ENCODE data around the gene SPATA31C1. TPM values are rescaled to one million over a fixed set of nuclear protein-coding genes. Genes with fewer than 3 reads are reported as not detected.
"Not testable (repeated sequence)": the region's sequence is repeated elsewhere in the genome, so short reads cannot be mapped to it uniquely, and the experiment has no call there.

SPATA31C1 gene
- total RNA-seq, 1 experiment from 2014 or later, result not detected

DNA sequence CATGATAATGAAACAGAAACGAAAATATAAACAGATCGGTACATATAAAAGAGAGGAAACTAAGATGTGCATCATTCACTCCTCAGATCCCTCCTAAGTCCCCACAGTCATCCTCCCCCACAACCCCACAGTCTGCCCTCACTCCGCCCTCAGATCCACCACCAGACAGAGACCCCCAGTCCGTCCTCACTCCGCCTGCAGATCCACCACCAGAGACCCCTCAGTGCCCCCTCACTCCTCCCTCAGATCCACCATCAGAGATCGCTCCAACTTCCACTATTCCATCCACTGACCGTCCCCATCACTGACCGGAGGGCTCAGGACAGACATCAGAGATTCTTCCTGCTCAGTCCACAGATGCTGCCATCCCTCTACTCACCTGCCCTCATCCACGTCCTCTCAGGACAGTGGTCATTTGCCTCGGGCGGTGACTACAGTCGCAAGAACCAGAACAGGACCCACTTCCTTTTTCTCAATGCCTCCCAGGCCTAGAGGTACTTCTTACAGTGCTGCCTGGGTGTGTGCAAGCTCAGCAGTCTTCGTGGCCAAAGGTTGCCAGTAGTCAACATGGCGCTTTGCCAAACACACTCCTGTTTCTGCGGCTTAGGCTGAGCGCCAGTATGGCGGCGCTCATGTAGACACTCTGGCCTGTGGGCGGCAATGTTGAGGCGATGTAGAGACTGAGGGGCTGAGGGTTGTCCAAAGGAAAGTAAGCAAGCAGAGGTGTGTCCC, 8.3 kb upstream of the SPATA31C1 start:
- H3K9me3 ChIP-seq, result no peaks in the 10 kb centered on the region
- no peak overlapping the region for H3K4me3 ChIP-seq
- DNase-seq, result peak; percentile 55
- no peaks in the 10 kb centered on the region for H3K36me3 ChIP-seq
- H3K27me3 ChIP-seq, result no peaks in the 10 kb centered on the region

DNA sequence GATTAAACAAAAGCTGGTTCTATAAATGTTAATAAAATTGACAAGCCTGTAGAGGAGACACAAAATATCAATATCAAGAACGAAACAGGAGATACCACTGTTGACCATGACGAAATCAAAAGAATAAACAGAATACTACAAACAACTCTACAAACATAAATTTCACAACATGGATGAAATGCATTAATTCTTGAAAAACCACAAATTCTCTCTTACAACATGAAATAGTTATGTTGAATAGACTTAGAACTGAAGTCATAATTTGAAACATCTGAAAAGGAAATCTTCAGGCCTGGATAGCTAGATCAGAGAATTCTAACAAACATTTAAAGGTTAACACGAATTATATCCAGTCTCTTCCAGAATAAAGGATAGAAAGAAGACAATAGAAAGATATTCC, 6.9 kb upstream of the SPATA31C1 start:
- H3K27me3 ChIP-seq, result no peaks in the 10 kb centered on the region
- no peak overlapping the region for H3K4me3 ChIP-seq
- H3K36me3 ChIP-seq, result no peaks in the 10 kb centered on the region
- no peaks in the 10 kb centered on the region for H3K9me3 ChIP-seq
- no peak for DNase-seq

DNA sequence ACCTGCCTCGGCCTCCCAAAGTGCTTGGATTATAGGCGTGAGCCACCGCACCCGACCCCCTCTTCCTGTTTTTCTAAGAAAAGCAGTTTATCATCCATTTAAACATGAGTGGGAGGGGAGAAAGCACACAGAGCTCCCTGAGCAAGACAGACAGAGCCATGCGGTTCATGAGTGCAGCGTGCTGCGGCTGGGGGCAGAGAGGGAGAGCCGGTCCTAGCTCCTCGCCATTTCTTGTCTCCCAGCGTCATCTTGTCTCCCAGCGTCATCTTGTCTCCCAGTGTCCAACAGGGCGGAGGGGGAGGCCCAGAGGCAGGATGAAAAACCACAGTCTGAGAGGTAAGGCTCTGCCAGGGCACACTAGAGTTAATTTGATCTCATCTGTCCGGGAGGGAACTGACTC, 1.3 kb downstream of the SPATA31C1 start:
- not testable (repeated sequence) for H3K36me3 ChIP-seq, DNase-seq, H3K4me3 ChIP-seq, H3K27me3 ChIP-seq, H3K9me3 ChIP-seq

DNA sequence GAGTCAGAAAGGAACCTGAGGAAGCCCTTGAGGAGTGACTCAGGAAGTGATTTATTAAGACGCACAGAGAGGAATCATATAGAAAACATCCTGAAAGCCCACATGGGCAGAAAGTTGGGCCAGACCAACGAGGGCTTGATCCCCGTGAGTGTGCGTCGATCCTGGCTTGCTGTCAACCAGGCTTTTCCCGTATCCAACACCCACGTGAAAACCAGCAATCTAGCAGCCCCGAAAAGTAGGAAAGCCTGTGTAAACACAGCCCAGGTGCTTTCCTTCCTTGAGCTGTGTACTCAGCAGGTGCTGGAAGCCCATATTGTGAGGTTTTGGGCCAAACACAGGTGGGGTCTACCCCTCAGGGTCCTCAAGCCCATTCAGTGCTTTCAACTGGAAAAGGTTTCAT, 3.8 kb downstream of the SPATA31C1 start:
- not testable (repeated sequence) for DNase-seq

DNA sequence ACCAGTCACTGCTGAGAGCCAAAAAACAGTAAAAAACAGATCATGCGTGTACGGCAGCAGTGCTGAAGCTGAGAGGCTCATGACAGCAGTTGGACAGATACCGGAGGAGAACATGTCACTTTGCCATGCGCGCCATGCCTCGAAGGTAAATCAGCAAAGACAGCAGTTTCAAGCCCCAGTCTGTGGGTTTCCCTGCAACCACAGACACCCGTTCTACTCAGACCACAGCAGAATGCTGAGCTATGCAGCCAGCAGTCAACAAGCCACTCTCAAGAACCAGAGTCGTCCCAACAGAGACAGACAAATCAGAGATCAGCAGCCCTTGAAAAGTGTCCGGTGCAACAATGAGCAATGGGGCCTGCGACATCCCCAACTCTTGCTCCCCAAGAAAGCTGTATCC, 5.2 kb downstream of the SPATA31C1 start:
- H3K27me3 ChIP-seq, DNase-seq, H3K9me3 ChIP-seq, H3K4me3 ChIP-seq, H3K36me3 ChIP-seq: not testable (repeated sequence)

More for the DNA sequence above, 3.8 kb downstream of the SPATA31C1 start:
- H3K9me3 ChIP-seq, H3K27me3 ChIP-seq, H3K36me3 ChIP-seq, H3K4me3 ChIP-seq: not testable (repeated sequence)

DNA sequence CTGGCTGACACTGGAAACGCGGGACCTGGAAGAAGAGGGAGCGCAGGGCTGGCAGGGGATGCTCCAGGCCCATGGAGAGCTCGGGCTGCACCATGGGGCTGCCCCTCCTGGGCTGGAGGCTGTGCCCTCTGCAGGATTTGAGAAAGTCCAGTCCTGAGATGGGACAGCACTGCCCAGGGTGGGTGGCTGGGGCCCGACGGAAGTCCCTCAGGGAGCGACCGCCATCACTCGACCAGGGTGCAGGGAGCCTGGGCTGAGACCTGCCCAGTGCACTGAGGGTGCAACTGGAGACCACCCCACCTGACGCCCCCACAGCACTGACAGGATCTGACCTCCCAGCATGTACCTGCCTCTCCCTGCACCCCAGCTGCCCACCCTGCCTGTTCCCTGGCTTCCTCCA, 7.1 kb downstream of the SPATA31C1 start:
- H3K9me3 ChIP-seq, H3K27me3 ChIP-seq, DNase-seq, H3K36me3 ChIP-seq, H3K4me3 ChIP-seq: not testable (repeated sequence)

DNA sequence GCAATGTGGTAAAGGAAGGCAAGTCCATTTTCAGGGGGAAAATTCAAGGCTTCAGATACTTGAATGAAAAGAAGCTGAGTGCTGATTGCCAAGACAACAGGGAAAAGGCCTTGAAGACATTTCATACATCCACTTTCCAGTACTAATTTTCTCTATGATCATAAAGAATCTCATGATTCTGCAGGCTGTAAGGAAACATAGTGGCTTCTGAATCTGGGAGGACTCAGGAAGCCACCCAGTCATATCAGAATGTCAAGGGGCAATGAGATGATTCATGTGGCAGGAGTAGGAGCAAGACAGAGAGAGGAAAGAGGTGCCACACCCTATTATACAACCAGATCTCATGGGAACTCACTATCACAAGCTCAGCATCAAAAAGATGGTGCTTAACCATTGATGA, 11.4 kb downstream of the SPATA31C1 start:
- not testable (repeated sequence) for H3K36me3 ChIP-seq, DNase-seq, H3K9me3 ChIP-seq, H3K27me3 ChIP-seq, H3K4me3 ChIP-seq

DNA sequence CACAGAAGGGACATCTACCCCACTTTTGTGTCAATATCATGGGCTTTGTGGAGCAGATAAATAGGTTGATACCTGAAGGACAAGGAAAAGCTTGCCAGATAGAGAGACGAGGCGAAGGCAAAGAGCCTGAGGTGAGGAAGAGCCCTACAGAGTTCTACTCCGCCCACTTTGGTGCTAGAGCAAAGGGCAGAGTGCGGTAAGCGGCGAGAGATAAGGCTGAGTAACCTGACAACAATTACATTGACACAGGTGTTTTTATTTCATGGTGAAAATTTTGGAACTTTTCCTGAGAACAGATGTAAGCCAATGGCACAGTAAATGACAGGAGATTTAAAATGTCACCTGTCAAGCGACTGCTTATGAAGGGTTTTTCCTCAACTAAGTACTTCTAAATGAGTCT, 16.7 kb downstream of the SPATA31C1 start:
- DNase-seq, H3K27me3 ChIP-seq, H3K4me3 ChIP-seq, H3K36me3 ChIP-seq, H3K9me3 ChIP-seq: not testable (repeated sequence)

DNA sequence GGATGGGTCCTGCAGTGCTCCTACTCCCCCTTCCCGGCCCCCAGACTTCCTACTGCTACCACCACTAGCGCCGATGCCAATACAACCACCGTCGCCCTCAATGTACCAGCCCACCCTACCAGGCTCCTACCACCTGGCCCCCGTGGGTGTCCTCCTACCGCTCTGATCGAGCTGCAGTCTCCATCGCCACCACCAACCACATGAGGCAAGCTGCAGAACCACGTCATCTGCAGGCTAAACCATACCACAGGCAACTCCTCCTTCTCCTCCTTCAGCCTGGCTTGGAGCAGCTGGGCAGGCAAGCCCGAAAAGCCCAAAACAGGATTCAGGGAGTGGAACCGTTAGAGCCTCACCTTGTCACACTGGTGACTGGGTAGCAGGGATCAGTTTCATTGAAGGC, 19.6 kb downstream of the SPATA31C1 start:
- not testable (repeated sequence) for H3K9me3 ChIP-seq, DNase-seq, H3K36me3 ChIP-seq, H3K27me3 ChIP-seq, H3K4me3 ChIP-seq

DNA sequence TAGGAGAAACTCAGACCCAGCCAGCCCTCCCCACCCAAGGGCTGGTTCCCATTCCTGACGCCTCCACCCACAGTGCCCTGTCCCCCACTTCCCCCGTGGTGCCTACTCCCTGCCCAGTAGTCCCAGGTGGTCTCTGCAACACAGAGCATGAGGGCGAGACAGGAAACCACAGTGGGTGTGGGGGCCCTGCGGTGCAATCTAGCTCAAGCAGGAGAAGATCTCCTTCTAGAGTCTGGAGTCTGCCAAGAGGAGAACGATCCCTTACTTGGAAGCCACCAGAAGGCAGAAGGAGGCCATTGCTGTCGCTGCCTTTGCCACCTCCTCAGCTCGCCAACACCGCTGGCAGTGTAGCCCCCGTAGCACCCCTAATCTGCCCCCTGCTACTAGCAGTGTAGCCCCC, 20.2 kb downstream of the SPATA31C1 start:
- not testable (repeated sequence) for H3K4me3 ChIP-seq, H3K9me3 ChIP-seq, H3K27me3 ChIP-seq, H3K36me3 ChIP-seq, DNase-seq

DNA sequence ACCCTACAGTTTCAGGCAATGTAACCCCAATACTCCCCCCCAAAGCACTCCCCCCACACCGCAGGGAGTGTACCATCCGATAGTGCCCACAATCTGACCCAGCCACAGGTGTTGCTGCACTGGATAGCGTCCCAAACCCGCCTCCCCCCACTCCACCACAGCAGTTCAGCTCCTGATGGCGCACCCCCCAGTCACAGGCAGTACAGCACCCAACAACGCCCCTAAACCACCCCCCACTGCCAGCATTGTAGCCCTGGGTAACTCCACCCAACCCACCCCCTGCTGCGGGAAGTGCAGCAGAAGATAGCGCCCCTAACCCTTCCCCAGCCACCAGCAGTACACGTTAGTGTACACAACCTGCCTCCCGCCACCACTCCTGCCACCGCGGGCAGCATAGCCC, 20.6 kb downstream of the SPATA31C1 start:
- H3K36me3 ChIP-seq, H3K9me3 ChIP-seq, H3K4me3 ChIP-seq, DNase-seq, H3K27me3 ChIP-seq: not testable (repeated sequence)

DNA sequence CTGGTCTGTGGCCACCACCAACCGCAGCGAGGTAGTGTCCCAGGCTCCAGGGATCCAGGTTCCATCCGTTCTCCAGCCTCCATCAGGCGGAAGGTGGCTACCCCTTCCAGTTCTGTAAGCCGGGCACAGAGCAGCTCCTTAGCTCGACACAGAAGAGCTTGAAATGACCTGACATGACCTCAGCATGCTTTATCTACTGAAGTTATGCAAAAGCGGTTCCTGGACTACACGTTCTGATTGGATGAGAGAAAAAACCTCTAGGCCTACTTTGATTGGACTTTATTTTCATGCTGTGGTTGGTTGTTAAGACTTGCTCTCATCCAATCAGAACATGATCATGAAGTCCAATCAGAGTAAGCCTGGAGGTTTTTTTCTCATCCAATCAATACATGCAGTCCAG, 21.3 kb downstream of the SPATA31C1 start:
- not testable (repeated sequence) for H3K27me3 ChIP-seq, H3K36me3 ChIP-seq, DNase-seq, H3K4me3 ChIP-seq, H3K9me3 ChIP-seq

DNA sequence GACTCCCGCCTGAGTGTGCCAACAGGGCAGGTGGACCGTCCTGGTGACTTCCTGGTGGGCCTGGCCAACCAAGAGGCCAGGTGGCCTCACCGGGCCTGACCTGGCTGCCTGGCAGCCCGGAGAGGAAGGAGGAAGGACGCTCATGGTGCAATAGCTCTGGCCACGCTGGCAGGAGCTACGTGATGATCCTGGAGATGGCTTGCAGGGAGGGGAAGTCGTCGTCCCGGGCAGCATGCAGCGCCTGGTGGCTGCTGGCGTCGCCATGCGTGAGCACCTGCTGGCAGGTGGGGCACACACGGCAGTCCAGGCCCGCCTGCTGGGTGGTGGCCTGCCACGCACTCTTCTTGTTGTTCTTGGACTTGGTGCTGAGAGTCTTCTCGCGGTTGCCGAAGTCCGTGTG, 26.3 kb downstream of the SPATA31C1 start:
- H3K4me3 ChIP-seq, result no peak overlapping the region
- H3K9me3 ChIP-seq, result no peaks in the 10 kb centered on the region
- DNase-seq, result no peak
- H3K27me3 ChIP-seq, result no peaks in the 10 kb centered on the region
- H3K36me3 ChIP-seq, result no peaks in the 10 kb centered on the region

DNA sequence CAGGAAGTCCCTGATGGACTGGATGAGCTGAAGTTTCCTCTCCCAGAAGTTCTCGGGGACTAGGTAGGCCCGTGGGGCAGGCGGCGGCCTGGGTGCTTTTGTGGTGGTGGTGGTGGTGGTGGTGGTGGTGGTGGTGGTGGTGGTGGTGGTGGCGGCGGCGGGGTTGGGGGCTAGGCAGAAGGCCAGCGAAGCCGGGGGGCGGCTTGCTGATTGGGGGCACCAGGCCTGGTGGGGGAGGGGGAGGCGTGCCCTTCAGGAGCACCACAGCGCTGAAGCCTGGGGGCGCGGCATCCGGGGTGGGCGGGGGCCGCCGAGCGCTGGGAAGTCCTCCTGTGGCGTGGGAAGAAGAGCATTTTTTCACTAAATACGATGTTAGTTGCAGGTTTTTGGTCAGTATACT, 26.9 kb downstream of the SPATA31C1 start:
- DNase-seq, result no peak
- Histone ChIP-seq H3K27me3 (no peaks in the 10 kb centered on the region), H3K4me3 (no peak overlapping the region), H3K36me3 (no peaks in the 10 kb centered on the region), H3K9me3 (no peaks in the 10 kb centered on the region)

DNA sequence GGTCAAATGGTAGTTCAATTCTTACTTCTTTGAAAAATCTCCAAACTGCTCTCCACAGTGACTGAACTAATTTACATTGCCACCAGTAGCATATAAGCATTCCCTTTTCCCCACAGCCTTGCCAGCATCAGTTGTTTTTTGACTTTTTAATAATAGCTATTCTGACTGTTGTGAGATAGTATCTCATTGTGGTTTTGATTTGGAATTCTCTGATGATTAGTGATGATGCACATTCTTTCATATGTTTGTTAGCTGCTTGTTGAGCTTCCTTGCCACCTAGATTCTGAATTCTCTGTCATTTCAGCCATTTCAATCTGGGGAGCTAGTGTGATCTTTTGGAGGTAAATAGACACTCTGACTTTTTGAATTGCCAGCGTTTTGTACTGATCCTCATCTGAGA, 32.5 kb downstream of the SPATA31C1 start:
- Histone ChIP-seq H3K27me3 (no peaks in the 10 kb centered on the region), H3K4me3 (no peak overlapping the region), H3K36me3 (no peaks in the 10 kb centered on the region), H3K9me3 (peaks cover 4% of the 10 kb centered on the region; the same call in 1 of the 2 replicates)
- DNase-seq, result no peak

DNA sequence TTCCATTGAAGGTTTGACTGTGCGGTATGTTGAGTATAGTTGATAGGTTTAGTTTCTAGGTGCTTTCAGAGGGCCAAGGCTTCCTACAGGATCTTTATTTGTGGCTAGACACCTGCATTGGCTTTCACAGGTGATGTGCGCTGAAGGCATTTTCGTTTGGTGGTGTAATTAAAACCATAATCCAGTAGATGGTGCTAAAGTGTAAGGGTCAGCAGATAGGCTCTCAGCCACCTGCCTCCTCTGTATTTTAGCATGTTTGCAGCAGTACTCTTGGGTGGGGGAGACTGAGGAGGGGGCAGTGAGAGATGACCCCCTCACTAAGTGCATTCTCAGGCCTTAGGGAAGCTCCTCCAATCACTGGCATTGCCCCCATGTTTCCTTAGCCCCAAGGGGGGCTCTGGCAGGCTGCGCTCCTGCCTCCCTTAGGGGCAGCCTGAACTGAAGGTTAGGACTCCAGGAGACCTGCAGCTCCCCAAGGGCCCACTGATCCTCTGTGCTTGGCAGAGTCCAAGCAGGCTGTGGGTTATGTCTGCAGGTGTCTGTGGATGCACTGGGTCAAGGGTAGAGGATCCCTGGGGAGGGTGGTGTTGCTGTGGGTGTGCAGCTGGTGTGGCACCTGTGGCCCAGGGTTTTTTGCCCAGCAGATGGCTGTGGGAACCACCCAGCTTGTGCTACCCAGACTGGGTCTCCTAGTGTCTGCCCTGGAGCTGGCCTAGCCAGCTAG, 33.2 kb downstream of the SPATA31C1 start:
- H3K9me3 ChIP-seq, result peaks cover 4% of the 10 kb centered on the region; the same call in 1 of the 2 replicates
- no peaks in the 10 kb centered on the region for H3K27me3 ChIP-seq
- DNase-seq, result no peak
- H3K36me3 ChIP-seq, result no peaks in the 10 kb centered on the region
- H3K4me3 ChIP-seq, result no peak overlapping the region

DNA sequence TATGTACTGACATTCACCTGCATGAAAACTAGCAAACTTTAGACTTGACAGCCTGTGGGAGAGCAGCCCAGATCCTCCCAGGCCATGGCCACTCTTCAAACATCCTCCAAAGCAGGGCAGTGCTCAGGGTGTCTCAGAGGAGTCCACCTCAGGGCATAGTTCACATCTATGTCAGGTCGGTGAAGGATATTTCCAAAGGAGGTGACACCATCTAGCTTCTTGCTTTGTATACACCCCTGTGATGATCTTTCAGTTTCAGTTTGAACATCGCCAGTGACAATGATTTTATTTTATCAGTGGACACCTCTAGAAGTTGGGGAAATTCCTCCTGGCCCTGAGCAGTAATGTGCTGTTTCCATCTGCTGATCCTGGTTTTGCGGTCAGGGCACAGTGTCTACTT, 36.5 kb downstream of the SPATA31C1 start:
- peaks cover 4% of the 10 kb centered on the region; the same call in 1 of the 2 replicates for H3K9me3 ChIP-seq
- no peaks in the 10 kb centered on the region for H3K36me3 ChIP-seq
- DNase-seq, result no peak
- H3K27me3 ChIP-seq, result no peaks in the 10 kb centered on the region
- H3K4me3 ChIP-seq, result no peak overlapping the region

DNA sequence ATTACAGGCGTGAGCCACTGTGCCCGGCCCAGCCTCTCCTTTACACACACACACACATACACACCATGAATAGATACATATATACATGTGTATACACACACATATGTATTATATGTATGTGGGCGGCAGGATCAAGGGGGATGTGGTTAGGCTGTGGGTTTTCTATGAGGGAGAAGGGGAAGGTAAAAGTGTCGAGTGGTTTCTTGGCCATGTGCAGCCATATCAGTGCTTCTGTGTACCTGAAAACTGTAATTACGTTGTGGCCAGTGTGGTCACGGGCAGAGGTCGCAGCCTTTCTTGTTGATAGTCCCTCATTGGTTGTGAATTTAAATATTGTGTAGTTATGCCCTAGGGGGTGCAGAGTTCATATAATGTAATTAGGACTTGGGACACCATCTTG, 40.1 kb downstream of the SPATA31C1 start:
- Histone ChIP-seq H3K36me3 (no peaks in the 10 kb centered on the region), H3K4me3 (no peak overlapping the region), H3K27me3 (no peaks in the 10 kb centered on the region), H3K9me3 (no peaks in the 10 kb centered on the region)
- DNase-seq, result no peak
